GM18505 (cell line): Measurements from ENCODE around the gene GDPD5.
A peak's percentile ranks its signal among the peaks of the same experiment; 100 is the strongest.

Source experiments
- ATAC-seq: cut with Tn5 transposase; IDR thresholded peaks from one replicate; pipeline ENCODE4 v1.9.1; 2021; ENCODE audit not compliant: unreplicated experiment
- POLR2A ChIP-seq: IDR thresholded peaks from 4 replicates; pipeline ENCODE4 v1.6.1; 2011; ENCODE audit warnings: borderline replicate concordance; ENCODE audit not compliant: insufficient read depth, insufficient read length; ENCODE audit errors: extremely low read depth

GDPD5 gene

GRCh38 chr11:75436806-75437205, 88.9 kb downstream of the GDPD5 start:
- no peak for ATAC-seq
- TF ChIP-seq POLR2A = no peak

- ATAC-seq = no peak
- no peak for TF ChIP-seq POLR2A
These were observed 90.2 kb downstream of the GDPD5 start for GRCh38 chr11:75435571-75435925.

GRCh38 chr11:75434886-75435570, 90.7 kb downstream of the GDPD5 start:
- ATAC-seq = no peak
- no peak for TF ChIP-seq POLR2A

- TF ChIP-seq POLR2A = no peak
- no peak for ATAC-seq
These were observed 91.7 kb downstream of the GDPD5 start for GRCh38 chr11:75434051-75434450.

GRCh38 chr11:75433443-75433842, 92.3 kb downstream of the GDPD5 start:
- no peak for TF ChIP-seq POLR2A
- no peak for ATAC-seq

GRCh38 chr11:75432911-75433321, 92.8 kb downstream of the GDPD5 start, which contains the start of gene KLHL35:
TSS of gene KLHL35 (minus strand) at chr11:75433203. CDS start at chr11:75430629, 2,574 bp downstream.
- ATAC-seq = no peak
- TF ChIP-seq POLR2A = no peak

- no peak for TF ChIP-seq POLR2A
- no peak for ATAC-seq
These were observed 93.9 kb downstream of the GDPD5 start for GRCh38 chr11:75431533-75432525.

GRCh38 chr11:75430714-75431532, 94.8 kb downstream of the GDPD5 start:
- no peak for TF ChIP-seq POLR2A
- no peak for ATAC-seq

GRCh38 chr11:75429902-75430713, 95.6 kb downstream of the GDPD5 start:
- ATAC-seq = peak; percentile 48
- no peak for TF ChIP-seq POLR2A

GRCh38 chr11:75429641-75429901, 96.2 kb downstream of the GDPD5 start:
- ATAC-seq = no peak
- no peak for TF ChIP-seq POLR2A

- ATAC-seq = no peak
- no peak for TF ChIP-seq POLR2A
These were observed 96.6 kb downstream of the GDPD5 start for GRCh38 chr11:75428989-75429640.

- ATAC-seq = no peak
These were observed 97.4 kb downstream of the GDPD5 start for GRCh38 chr11:75428281-75428724.

GRCh38 chr11:75427181-75427580, 98.6 kb downstream of the GDPD5 start:
- no peak for TF ChIP-seq POLR2A
- no peak for ATAC-seq

More at GRCh38 chr11:75428281-75428724, 97.4 kb downstream of the GDPD5 start:
- TF ChIP-seq POLR2A = no peak

- no peak for TF ChIP-seq POLR2A
- no peak for ATAC-seq
These were observed 99.0 kb downstream of the GDPD5 start for GRCh38 chr11:75426720-75427086.
